GM10847 (cell line): Measurements from ENCODE around the gene ZNF784.

ENCODE experiments used
- POLR2A ChIP-seq: IDR thresholded peaks from 2 replicates; pipeline ENCODE4 v1.6.1; 2011; ENCODE audit not compliant: insufficient read length; ENCODE audit errors: extremely low read depth

The ZNF784 gene

DNA sequence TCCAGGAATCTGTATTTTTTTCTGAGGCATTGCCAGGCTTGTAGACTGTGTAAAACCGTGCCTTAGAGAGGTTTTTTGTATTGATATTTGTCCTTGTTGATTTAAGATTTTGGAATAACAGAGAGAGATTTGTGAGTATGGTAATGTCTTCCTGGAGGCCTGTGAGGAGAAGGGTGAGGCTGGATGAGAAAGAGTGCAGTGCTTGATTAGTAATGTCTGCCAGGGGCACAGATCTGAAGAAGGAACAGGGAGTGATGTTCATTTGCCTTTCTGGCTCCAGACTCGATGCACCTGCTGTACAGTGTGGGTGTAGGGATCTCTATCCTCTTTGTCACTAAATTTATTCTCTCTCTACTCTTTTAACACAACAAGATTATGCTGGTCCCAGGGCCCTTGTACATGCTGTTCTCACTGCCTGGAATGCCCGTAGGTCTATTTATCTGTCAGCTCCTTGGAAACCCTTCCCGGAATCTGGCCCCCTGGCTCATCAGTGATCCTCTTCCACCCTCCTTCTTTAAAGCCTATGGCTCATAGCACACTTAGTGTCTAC, 29.3 kb downstream of the ZNF784 start:
- no peak for TF ChIP-seq POLR2A

DNA sequence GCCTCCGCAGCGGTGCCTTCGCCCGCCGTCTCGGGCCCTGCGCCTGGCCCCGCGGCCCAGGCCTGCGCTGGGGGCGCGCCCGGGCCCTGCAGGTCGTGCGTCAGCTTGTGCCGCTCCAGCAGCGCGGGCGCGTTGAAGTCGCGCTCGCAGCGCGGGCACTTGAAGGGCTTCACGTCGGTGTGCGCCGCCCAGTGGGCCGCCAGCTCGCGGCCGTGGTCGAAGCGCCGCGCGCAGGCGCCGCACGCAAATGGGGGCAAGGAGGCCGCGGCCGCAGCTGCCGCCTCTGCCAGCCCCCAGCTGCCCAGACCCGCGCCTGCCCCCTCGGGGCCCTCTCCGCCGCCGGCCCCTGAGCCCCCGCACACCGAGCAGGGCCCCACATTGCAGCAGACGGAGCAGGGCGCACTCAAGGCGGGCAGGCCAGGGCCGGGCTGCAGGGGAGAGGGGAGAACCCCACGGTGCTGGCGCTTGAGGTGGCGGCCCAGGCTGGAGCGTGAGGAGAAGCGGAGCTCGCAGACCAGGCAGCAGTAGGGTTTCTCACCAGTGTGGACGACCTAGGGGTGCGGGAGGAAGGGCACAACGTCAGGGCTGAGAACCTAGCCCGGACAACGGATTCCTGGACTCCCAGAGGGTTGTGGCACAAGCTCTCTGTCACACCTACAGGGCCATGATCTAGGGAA, 31.1 kb downstream of the ZNF784 start:
- no peak for TF ChIP-seq POLR2A

DNA sequence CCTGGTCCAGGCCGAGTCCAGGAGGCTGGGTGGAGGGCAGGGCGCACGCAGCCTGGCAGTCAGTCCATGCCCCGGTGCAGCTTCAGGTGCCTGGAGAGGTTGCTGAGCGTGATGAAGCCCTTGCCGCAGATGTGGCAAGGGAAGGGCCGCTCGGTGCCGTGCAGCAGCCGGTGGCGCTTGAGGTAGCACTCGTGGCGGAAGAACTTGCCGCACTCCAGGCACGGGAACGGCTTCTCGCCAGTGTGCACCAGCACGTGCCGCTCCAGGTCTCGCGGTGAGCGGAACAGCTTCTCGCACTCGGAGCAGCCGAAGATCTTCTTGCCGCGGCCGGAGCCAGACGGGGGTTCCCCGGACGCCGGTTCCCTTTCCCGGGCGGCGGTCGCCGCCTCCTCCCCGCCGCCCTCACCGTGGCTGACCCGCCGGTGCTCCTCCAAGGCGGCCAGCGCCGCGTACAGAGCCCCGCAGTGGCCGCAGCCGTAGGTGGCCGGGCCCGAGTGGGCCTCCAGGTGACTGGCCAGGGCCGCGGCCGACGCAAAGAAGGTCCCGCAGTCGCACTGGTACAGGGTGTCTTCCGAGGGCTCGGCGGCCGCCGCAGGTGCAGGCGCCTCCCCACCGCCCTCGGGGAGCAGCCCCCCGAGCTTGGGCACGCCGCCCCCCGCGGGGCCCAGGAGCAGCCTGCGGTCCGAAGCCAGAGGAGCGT, 31.8 kb downstream of the ZNF784 start:
- no peak for TF ChIP-seq POLR2A

DNA sequence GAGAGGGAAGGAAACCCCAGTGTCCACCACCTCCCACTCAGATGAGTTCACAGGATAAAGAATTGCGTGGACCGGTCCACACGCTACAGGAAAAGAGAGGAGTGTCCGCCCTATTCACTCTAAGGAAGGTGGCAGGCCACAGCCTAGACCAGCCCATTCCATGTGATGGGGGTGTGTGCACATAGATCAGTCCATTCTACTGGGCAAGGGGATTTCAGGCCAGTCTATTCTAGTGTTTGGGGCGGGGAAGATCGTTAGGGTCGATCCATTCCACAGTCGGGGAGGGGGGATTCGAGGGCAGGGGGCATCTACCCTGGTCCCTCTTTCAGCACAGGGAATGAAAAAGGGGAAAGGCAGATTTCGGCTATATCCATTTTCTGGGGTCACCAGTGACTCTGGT, 32.8 kb downstream of the ZNF784 start:
- no peak for TF ChIP-seq POLR2A

DNA sequence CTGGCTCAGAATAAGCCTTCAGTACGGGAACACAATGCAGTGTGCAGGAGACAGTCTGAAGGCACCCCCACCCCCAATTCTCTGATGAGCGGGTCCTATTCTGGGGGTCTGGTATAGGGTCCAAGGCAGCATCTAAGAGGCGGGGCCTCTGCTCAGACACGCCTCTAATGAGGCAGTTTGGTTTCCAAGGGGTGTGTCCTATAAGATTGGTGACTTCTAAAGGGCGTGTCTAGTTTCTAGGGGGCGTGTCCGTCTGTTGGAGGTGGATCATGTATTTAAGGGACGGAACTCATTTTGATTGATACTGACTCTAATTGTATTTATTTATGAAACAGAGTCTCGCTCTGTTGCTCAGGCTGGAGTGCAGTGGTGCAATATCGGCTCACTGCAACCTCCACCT, 33.7 kb downstream of the ZNF784 start:
- no peak for TF ChIP-seq POLR2A

DNA sequence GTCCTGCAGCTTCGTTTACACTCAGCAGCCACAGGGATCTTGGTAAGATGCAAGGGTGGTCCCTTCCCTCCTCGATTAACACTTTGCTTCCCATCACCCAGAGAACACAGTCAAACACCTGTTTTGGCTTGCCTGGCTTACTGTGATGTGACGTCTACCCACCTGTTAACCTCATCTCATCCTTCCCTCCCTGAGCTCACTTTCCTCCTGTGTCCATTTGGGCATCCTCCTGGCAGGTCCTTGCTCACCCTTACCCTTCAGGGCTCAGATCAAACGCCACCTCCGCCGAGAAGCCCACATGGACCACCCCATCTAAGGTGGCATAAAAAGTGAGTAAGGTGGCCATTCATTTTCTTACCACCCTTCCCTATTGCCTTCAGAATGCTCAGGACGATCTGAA, 34.3 kb downstream of the ZNF784 start:
- TF ChIP-seq POLR2A, result no peak

DNA sequence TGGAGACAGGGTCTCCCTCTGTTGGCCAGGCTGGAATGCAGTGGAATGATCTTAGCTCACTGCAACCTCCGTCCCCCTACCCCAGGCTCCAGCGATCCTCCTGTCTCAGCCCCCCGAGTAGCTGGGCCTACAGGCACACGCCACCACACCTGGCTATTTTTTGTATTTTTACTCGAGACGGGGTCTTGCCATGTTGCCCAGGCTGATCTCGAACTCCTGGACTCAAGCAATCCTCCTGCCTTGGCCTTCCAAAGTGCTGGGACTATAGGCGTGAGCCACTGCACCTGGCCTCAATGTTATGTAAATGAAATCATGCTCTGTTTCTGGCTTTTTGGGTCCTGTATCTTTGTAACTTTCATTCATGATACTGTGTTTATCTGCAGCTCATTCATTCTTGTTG, 35.6 kb downstream of the ZNF784 start:
- TF ChIP-seq POLR2A, result no peak

DNA sequence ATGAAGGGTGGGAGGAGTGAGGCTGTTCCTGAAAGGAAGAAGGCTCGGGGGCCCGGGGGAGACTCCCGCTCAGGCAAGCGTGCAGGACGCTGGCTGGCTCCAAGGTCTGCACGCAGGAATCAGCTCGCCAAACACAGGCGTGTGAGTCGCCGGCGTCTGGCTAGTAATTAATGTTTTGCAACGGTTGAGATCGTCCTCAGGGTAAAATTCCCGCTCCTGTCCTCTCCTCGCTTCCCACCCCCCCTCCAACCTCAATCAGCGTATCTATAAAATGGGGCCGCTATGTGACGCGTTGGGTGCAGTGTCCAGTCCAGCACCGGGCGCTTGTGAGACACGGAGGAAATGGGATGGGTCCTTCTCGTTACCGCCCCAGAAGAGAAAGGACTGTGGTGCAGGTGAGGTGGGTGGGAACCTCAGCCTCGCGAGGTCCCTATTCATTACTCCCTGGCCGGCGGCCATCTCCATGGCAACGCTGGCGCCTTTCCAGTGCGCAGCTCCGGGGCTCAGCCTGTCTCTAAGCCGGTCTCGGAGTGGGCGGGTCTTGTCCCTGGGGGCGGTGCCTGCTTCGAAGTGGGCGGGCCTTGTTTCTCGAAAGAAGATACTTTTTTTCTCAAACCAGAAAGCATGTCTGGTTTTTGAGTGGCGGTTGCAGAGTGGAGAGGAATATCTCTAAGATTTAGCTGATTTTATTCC, 37.2 kb downstream of the ZNF784 start:
- no peak for TF ChIP-seq POLR2A

DNA sequence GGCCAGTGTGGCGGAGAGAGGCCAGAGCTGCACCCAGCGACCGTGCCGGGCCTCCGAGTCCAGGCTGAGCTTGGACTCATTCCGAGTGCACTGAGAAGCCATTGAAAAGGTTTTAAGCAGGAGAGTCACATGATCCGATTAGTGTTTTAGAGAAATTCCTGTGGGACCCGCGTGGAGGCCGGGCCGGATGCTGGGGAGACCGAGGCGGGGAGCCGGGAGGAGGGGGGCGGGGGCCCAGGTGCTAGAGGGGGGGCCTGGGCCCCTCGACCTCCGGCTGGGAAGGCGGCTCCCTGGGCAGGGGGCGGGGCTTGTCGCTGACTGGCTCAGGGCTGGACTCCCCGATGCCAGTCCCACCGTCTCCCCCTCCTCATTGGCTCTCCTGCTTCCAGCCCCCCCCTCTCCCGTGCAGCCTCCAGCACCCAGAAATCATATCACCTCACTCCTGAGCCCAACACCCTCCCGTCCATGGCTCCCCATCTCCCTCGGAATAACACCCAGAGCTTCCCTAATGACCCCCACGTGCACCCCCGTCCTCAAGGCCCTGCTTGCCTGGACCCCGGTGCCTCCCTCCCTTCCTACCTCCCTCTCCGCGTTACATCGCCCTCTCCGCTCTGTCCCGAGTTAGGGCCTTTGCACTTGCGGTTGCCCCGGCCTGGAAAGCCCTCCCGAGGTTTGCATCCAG, 38.6 kb downstream of the ZNF784 start:
- TF ChIP-seq POLR2A, result no peak

DNA sequence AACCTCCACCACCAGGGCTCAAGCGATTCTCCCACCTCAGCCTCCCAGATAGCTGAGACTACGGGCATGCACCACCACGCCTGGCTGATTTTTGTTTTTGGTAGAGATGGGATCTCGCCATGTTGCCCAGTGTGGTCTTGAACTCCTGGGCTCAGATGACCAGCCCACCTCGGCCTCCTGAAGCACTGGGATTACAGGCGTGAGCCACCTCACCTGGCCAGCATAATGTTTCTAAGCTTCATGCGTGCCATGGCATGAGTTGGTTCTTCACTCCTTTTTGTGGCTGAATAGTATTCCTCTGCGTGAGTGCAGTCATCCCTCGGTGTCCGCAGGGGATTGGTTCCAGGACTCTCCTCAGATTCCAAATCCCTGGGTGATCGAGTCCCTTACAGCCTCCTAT, 39.5 kb downstream of the ZNF784 start:
- TF ChIP-seq POLR2A, result no peak

DNA sequence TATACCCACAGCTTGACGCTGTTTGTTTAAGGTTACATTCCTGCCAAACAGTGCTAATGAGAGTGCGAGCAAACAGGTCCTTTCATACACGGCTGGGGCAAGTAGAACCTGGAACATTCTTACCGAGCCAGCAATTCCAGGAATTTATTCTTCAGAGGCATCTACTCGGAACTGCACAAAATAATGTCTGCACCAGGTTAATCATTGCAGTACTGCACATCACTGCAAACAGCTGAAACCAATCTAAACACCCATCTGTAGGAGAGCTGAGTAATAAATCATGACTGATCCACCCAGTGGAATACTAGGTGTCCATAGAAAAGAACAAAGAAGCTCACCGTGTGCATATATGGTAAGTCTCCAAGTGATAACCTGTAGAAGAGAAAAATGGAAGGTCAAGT, 42.5 kb downstream of the ZNF784 start:
- TF ChIP-seq POLR2A, result no peak

DNA sequence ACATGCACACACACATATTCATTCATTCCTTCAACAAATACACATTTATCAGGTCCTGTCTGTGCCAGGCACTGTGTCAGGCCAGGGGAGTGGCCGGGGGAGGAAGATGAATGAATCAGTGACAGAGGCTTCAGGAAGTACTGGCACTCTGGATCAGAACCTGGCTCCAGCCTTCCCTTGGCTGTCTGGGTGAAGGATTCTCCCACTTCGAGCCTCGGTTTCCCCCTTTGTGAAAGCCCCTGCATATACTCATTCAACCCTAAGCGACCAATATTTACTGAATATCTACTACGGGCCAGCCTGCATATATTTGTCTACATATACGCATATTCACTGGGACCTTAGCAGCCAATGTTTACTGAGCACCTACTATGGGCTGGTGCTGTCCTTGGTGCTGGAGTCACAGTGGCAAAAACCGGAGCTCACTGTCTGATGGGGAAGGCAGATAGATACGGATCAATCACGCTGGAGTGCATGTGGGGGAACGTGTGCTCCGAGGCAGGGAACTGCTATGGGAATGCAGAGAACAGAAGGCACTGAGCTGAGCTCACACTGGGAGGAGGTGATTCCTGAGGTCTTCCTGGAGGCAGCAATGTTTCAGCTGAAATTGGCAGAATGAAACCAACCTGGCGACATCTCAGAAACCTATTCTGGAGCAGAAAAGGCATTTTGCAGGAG, 43.1 kb downstream of the ZNF784 start:
- no peak for TF ChIP-seq POLR2A

DNA sequence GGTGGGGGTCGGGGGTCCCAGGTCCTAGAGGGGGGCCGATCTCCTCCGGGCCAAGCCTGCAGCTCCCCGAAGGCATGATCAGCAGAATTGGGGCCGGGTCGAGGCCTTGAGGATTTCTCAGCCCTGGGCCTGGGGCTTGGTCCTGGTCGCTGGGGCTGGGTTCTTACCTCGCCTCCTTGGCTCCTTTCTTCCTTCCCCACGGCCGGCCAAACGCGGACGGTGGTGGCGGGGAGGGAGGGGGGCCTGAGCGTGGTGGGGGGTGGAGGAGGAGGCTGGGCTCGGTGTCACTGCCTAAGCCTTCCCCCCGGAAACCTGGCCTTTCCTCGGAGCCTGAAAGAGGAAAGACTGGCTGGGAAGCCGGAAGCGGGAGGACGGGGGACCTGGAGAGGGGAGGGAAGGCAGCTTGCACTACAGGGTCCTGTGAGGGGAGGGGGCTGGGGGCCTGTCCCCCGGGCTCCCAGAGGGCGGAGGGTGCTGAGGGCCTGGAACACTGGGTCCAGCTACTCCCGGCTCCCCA, 43.7 kb downstream of the ZNF784 start, which contains the start of gene ZNF579:
ZNF579 (minus strand) TSS at position 221 of the 517 bp plus-strand sequence. CDS start 1,209 bp downstream, outside the sequence.
- peak; percentile 37 for TF ChIP-seq POLR2A

DNA sequence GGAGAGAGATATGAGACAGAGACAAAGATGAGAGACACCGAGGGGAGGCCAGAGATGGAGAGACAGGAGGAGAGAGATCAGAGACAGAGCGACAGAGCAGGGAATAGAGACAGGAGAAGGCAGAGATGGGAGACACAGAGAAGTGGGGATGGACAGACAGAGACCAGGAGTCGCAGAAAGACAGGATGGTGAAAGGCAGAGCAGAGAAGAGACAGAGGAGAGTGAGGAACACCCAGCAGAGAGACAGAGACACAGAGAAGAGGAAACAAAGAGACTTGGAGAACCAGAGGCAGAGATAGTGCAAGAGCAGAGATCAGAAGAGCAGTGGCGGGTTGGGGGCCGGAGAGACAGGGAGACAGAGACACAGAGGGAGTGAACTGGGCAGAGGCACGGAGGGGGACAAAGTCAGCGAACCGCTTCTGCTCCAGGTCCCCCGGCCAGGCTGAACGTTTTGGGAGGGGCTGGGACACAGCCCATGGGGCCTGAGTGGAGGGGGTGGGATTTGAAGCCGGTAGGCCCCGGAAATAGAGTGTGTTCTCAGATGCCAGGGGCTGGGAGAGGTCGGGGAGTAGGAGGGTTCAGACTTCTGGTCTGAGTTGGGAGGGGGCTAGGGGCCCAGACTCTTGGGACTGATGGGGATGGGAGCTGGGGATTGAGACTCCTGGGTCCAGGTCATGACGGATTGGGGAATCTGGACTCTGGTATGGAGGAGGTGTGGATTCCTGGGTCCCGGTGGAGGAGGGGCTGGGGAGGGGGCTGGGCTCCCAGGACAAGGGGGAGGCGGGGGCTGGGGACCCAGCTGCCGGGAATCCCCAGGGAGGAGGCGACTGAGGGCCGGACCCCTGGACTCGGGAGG, 44.4 kb downstream of the ZNF784 start:
- TF ChIP-seq POLR2A, result no peak
